GM12873 (cell line): ENCODE measurements around the gene GPR180.

Experiments used
- TF ChIP-seq, protein P1 (sequence below): IDR thresholded peaks from 2 replicates; pipeline ENCODE4 v1.5.1; 2012; ENCODE audit warnings: low read depth, mild to moderate bottlenecking, moderate library complexity, low read length, control low read depth; ENCODE audit not compliant: insufficient read depth; ENCODE audit errors: missing control alignments

The GPR180 gene

DNA sequence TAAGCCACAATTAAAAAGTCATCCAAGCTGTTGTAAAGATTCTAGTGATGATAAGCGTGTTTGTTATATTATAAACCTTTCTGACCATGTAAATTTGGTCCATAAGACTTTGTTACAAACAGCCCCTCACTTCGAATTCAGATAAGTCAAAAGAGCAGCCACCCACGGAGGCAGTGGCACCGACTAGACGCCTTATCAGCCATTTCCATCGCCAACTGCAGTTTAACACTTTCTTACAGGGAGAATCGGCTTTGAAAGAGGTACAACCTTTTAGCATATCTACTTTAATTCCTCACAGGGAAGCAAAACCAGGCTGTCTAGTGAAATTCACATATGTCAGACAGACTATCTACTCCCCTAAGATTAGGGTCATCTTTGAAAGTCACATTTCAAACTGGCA lies 63.2 kb downstream of the GPR180 start:
- TF ChIP-seq, protein P1, sequence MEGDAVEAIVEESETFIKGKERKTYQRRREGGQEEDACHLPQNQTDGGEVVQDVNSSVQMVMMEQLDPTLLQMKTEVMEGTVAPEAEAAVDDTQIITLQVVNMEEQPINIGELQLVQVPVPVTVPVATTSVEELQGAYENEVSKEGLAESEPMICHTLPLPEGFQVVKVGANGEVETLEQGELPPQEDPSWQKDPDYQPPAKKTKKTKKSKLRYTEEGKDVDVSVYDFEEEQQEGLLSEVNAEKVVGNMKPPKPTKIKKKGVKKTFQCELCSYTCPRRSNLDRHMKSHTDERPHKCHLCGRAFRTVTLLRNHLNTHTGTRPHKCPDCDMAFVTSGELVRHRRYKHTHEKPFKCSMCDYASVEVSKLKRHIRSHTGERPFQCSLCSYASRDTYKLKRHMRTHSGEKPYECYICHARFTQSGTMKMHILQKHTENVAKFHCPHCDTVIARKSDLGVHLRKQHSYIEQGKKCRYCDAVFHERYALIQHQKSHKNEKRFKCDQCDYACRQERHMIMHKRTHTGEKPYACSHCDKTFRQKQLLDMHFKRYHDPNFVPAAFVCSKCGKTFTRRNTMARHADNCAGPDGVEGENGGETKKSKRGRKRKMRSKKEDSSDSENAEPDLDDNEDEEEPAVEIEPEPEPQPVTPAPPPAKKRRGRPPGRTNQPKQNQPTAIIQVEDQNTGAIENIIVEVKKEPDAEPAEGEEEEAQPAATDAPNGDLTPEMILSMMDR, result no peak

DNA sequence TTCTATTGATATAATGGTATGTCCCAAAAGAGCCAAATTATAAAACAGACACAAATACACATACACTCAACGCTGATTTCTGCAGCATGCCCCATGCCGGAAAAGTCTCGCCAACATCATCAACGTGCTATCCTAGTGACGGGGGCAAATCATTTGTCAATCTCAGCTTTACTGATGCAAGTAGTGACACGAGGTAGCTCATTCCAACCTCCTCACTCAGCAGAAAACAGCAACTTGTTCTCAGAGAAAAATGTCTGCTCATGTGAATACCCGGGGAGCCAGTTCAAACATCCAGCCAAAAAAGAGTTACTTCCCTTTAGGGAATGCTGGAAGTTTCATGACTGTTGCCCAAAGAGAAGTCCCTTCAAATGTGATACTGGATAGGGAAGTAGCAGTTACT lies 64.4 kb downstream of the GPR180 start:
- TF ChIP-seq, protein P1, result no peak

DNA sequence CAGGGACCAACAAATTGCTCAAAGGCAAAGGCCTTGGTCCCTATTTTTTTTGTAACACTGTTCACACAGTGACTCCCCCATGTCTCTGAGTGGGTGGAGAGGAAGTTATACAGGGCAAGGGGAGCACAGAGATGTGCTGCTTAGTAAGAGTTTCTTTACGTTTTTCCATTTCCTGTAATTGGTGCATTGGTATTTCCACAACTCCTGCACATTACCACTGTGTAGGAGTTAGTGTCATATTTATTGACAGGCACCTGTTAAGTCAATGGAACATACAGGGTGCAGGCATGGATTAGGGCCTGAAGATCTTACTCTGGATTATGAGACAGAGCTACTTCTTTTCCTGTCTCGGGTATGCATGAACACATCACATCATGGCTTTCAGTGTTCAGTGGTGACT lies 65.5 kb downstream of the GPR180 start:
- TF ChIP-seq, protein P1, result no peak

DNA sequence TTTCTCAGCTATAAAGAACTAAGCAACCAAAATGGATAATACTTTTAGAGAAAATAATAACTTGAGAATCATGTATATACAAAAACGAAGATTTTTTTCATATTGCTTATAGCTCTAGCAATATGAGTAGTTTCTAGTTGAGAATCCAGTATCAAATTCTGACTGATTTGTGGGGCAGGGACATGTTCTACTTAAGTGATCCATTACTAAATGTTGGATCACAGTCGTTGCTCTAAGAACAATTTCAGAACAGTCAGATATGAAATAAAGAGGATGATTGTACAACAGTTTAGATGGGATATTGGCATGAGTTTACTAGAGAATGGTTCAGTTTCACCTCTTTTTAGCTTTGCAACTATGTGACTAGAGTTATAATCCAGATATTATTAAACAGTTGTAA lies 70.7 kb downstream of the GPR180 start:
- TF ChIP-seq, protein P1, result no peak

DNA sequence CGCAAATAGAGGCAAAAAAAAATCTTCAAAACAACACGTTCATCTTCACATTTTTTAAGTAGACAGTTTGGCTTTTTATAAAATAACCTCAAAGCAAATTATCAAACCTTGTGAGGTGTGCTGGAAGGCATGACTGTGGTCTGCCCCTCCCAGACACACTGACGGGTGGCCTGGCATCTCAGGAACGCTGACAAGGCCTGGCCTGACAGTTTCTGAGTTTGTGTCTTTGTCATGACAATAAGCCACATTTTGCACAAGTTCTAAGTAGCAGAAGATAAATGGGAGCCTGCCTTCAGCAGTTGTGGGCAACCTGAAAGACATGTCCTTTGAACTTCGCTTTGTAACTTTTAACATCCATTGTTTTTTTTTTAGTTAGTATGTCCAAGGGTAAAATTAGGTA lies 72.2 kb downstream of the GPR180 start:
- TF ChIP-seq, protein P1, result no peak

DNA sequence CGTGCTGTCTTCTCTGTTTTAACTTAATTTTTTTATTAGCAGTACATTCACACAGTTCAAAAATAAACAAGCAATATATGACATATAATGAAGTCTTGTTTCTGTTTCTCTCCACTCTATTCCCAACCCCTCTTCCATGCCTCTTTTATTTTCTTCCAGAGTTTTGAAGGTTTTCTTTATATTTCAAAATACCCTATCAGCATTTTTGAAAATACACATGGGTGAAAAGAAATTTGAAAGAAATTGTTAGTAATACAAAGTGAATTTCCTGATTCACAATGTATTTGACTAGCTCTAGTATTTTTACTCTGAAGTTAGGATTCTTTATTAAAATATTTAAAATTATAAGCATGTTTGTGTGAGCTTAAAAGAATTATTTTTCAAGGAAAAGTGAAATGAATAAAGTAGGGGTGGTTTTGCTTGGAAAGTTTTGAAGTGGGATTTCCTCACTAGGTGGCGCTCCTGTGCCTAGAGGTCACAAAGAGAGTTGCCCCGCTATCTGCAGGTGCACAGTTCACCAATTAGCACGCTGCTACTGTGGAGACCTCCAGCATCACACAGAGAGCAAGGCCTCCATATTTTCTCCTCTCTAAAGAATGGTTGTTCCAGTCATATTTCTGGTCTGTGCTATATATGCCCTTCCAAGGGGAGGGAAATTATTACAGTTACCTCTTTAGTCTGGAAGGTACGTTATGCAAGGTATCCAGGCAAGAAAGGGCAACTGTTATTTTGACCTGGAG lies 73.1 kb downstream of the GPR180 start:
- TF ChIP-seq, protein P1, result peak; percentile 86

DNA sequence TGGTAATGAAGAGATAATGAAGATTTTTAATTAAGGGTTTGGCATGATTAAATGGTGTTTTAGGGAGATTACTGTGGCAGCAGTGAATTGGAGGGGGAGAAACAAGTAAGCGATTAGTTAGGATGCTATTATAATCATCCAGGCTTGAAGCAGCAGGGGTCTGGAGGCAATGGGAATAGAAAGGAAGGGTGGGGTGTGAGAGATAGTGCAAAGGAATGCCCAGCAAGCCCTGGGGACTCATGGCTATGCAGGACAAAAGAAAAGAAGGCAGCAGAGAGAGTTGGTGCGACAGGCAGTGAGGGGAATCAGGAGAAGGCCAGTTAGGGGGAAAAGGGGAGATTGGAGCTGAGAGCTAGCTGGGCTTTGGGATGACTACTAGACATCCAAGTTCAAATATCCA lies 76.1 kb downstream of the GPR180 start:
- TF ChIP-seq, protein P1, result no peak

DNA sequence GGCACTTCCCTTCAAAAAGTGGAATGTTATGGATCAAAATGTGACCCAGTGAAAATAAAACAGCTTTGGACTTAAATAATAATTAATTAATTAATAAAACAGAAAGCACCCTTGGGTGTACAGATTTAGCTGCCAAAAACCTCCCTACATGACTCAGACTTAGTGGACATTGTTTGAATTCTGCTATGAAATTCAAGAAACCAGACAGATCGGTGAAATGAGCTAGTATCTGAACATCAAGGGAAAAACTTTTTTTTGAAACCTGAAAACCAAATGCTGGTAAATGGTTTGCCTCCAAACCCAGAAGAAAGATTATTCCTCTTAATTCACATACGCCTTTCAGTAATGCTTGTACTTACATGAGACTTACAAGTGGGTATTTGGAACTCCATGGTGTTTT lies 77.2 kb downstream of the GPR180 start:
- TF ChIP-seq, protein P1, result no peak
